NCI-H1436 treated with DMSO at 0.1 percent for 48 hours (cell line): Measurements from ENCODE around the gene KRTAP2-1.
"Not testable (repeated sequence)": the region's sequence is repeated elsewhere in the genome, so short reads cannot be mapped to it uniquely, and the experiment has no call there.

Experiments used
- DNase-seq: peaks from one replicate; lab custom pipeline; 2025; lab: John Stamatoyannopoulos, UW

The KRTAP2-1 gene, protein sequence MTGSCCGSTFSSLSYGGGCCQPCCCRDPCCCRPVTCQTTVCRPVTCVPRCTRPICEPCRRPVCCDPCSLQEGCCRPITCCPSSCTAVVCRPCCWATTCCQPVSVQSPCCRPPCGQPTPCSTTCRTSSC

DNA sequence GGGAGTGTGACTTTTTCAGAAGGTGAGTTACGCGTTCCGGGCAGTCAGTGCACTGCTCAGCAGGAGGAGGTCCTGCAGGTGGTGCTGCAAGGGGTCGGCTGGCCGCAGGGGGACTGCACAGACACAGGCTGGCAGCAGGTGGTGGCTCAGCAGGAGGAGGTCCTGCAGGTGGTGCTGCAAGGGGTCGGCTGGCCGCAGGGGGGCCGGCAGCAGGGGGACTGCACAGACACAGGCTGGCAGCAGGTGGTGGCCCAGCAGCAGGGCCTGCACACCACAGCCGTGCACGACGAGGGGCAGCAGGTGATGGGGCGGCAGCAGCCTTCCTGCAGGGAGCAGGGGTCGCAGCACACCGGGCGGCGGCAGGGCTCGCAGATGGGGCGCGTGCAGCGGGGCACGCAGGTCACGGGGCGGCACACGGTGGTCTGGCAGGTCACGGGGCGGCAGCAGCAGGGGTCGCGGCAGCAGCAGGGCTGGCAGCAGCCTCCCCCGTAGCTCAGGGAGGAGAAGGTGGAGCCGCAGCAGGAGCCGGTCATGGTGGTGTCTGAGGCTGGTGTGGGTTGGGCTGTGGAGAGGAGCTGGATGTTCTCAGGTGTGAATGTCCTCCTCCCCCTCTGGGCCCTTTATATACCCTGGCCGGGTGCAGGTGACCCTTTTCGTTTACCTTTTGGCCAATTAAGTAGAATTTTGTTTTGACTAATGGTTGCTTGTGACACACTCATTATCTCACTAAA, at the start of gene KRTAP2-1:
KRTAP2-1 (minus strand) TSS at position 582 of the 731 bp plus-strand sequence; CDS start at position 533, 49 bp downstream.
- not testable (repeated sequence) for DNase-seq

DNA sequence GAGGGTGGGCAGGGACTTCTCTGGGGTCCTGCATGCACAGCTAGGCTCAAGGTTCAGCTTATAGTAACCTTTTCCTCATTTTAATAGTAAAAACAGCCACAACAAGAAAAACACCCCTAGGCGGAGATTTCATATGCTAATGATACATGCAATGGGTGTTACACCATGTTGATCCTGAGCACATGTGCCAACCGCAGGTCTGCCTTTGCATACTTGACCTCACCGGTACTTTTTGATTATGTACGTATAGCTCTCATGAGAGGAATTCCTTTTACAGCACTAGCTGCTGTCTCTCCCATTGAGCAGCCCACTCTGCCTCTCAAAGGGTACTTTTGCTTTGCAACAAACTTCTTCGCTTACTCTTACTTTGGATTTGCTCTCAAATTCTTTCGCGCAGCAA, 48.9 kb upstream of the KRTAP2-1 start:
- DNase-seq = no peak

DNA sequence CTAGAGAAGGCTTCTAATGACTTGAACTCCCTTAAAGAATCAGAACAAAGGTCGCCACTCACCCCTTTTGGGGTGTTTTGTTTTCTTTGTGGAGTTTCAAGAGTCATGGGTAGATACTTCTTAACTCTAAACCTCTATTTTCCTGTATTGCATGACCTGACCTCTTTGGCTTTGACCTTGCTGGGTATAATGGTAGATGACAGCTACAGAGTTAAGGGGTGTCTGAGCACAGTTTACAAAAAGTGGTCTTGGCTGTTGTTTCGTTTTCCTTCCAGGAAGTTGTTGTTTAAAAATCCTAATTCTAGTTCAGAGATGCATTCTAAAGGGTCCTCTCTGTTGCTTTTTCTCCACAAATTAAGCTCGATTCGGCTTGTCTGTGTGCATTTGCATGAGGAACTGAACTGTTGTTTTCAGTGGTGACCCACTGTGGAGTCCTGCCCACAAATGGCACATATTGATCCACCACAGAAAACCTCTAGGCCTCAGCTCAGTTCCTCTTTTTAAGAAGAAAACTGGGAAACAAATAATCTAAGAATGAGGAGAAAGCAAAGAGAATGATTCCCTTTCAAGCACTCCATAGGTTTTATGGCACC, 41.7 kb upstream of the KRTAP2-1 start:
- not testable (repeated sequence) for DNase-seq

DNA sequence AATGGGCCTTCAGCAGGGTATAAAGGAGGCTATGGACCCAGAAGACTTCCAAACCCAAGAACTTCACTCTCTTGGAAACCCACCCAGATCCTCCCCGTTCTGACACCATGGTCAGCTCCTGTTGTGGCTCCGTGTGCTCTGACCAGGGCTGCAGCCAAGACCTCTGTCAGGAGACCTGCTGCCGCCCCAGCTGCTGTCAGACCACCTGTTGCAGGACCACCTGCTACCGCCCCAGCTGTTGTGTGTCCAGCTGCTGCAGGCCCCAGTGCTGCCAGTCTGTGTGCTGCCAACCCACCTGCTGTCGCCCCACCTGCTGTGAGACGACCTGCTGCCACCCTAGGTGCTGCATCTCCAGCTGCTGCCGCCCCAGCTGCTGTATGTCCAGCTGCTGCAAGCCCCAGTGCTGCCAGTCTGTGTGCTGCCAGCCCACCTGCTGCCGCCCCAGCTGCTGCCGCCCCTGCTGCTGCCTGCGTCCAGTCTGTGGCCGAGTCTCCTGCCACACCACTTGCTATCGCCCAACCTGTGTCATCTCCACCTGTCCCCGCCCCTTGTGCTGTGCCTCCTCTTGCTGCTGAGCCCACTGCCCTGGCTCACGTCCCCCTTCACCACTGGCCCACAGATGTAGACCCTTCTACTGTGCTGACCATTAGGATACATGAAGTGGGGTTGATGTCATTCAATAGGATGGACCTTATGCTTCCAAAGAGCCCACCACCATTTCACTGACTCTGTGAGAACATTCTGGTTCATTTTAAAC, 37.2 kb upstream of the KRTAP2-1 start, which contains the start of gene KRTAP4-7:
KRTAP4-7 (plus strand) TSS at position 51 of the 757 bp plus-strand sequence; CDS start at position 108, 57 bp downstream.
- DNase-seq = not testable (repeated sequence)

DNA sequence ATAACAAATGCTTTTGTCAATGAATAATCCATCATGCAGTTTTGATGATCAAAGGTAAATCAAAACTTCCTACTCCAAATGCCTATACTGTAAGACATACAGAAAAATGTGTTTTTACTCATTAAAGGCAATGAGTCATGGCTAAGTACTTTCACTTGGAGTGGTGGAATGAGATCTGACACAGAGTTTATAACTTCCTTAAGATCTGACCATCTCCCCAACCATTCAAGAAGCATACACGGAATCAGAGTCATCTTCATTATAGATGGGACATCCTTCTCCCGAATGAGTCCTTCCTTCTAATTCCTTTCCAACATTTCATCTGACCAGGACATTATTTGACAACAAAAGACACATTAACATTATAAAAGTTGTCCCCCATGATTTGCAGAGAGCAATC, 36.3 kb upstream of the KRTAP2-1 start:
- DNase-seq = not testable (repeated sequence)

DNA sequence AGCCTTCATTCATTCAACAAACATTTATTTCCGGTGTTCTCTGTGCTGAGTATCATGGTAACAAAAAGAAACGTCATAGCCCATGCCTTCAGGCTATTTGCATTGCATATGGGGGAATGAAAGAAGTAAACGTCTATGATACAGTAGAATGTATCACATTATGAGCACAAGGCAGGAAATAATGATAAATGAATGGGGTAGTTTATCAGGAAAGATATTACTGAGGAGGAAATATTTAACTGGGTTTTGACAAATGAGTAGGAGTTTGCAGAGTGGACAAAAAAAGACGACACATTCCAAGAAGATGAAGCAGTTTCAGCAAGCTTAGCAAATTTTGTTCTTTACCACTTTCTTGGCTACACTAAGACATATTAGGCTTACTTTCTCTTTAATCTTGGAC, 35.5 kb upstream of the KRTAP2-1 start:
- DNase-seq = no peak

DNA sequence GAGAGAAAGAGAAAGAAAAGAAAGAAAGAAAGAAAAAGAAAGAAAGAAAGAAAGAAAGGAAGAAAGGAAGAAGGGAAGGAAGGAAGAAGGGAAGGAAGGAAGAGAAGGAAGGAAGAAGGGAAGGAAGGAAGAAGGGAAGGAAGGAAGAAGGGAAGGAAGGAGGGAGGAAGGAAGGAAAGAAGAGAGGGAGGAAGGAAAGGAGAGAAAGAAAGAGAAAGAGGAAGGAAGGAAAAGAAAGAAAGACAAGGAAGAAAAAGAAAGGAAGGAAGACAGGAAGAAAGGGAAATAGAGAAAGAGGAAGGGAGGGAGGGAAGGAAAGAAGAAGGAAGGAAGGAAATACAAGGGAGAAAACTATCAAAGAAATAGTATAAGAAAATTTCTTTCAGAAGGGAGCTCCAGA, 29.7 kb upstream of the KRTAP2-1 start:
- DNase-seq = no peak

DNA sequence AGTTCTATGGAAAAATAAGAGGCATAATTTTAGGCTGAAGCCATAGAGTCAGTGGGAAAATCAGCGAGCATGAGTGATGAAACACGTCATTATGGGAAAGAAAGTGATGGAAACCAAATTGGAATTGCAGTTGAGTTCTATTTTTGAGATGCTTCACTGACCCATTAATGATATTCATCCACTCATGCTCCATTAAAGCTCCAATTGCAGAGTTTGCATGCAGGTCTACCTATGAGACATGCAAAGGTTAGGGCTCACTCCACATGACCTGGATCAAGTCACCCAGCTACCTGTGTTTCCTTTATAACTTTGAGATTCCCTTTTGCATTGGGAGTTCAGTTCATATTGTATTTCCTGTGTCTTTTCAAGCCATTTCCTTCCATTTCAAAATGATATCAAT, 26.6 kb upstream of the KRTAP2-1 start:
- DNase-seq = no peak

DNA sequence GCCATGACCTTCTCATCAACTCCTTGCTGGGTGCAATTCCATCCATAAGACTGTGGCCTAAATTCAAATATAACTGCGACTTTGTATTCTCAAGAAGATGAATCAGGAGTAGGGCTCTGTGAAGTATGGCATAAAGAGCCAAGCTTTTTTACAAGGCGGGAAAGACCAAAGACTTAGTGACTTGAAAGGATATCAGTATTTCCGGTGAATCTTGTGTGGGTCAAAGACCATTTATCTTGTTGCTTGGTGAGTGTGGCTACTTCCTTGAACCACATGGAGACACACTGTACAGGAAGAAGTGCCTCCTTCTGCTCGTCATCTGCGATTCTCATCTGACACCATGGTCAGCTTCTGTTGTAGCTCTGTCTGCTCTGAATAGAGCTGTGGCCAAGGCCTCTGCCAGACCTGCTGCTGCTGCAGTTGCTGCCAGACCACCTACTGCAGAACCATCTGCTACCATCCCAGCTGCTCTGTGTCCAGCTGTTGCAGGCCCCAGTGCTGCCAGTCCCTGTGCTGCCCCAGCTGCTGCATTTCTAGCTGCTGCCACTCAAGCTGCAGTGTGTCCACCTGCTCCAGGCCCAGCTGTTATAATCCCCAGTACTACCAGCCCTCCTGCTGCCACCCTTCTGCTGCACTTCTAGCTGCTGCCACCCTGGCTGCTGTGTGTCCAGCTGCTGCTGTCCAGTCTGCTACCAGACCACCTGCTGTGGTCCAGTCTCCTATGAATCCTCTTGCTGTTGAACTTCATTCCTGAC, 24.7 kb upstream of the KRTAP2-1 start:
- no peak for DNase-seq

DNA sequence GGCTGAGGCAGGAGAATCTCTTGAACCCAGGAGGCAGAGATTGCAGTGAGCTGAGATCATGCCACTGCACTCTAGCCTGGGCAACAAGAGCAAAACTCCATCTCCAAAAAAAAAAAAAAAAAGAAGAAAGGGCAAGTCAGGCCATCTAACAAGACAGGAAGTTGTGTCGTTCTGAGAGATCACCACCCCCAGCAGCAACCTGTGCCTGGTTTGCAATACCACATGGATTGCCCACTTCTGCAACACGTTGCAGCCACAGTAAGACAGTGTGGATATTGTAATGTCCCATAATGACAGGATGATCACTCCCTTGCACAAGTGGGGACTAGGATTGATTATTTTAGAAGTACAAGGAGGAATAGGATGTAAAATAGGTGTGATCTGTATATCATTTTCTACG, 21.9 kb upstream of the KRTAP2-1 start:
- no peak for DNase-seq

DNA sequence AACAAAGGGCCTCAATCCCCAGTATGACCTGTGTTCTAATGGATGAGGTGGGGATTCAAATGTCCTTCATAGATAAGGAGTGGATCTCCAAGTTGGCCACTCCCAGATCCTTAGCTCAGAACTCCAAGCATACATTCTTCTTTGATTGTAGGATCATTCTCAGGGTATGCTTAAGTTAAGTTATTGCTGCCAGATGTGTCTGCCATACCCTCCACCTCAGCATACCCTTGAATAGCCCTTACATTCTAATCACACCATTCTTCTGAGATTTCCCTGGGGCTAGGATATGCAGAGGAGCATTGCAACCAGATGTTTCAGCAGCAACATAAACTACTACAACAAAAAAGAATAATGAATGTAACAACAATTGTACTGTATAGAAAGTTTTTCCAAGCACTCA, 20.2 kb upstream of the KRTAP2-1 start:
- no peak for DNase-seq

DNA sequence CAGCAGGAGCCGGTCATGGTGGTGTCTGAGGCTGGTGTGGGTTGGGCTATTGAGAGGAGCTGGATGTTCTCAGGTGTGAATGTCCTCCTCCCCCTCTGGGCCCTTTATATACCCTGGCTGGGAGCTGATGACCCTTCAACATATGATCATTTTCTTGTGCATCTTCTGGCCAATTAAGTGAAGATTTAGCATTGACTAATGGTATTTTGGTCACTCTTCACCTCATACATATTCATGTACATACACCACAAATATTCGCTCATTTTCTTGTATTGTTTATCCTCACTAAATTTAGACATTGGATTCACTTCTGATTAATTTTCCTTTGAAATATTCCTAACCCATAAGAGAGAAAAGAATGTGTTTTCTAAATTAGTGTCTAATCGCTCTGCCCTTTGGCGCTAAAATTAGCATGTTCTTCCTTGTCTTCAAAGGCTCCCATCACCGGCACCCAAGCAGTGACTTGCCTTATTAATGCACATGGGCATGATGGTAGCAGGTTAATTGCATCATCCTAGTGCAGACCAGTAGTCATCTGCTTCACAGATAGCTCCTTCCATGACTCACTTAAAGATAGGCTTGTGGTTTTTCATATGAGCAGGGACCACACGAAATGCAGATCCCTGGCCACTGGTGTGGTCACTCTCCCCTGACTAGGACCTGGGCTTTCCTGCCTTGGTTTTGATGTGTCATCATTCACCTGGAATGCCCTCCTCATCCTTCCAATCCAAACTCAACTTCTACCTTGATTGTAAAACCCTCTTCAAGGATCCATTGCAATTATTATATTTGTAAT, 18.9 kb upstream of the KRTAP2-1 start, which contains the start of gene KRTAP2-4:
KRTAP2-4 (minus strand) TSS at position 51 of the 796 bp plus-strand sequence; CDS start at position 17, 34 bp downstream.
- DNase-seq = no peak

DNA sequence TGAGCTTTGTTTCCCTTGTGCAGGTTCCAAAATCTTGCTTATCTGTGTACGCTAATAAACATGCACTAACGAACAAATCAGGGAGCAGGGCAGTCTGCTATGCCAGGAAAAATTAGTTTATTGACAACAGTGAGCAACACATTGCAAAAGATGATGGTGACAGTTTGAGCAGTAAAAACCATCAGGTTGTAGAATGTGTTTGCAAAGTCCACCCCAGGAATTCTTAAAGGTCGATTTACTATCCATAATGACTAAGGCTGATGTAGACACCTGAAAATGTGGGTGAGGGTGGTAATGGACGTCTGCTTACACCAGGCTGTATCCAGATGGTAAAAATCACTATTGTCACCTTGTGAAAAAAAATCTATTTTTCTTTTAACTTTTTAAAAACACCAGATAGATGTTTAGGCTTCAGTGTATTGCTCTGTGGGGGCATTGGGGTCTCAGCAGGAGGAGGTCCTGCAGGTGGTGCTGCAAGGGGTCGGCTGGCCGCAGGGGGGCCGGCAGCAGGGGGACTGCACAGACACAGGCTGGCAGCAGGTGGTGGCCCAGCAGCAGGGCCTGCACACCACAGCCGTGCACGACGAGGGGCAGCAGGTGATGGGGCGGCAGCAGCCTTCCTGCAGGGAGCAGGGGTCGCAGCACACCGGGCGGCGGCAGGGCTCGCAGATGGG, 18.0 kb upstream of the KRTAP2-1 start:
- not testable (repeated sequence) for DNase-seq

DNA sequence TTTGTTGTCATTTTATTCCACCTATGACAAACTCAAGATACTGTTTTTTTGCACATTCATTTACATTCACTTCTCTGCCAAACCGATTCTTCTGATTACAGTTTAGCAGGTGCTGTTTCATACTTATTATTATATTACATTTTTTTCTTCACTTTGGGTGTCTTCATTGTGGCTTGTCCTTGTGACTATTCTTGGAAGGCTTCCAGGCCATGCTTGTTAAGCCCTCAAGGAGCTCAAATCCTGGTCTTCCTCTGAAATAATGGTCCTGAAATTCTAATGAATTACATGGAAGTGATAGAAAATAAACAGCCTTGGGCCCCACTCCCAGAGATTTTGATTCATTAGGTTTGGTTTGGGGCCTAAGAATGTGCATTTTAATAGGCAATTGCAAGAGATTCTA, 17.2 kb upstream of the KRTAP2-1 start:
- DNase-seq = no peak

DNA sequence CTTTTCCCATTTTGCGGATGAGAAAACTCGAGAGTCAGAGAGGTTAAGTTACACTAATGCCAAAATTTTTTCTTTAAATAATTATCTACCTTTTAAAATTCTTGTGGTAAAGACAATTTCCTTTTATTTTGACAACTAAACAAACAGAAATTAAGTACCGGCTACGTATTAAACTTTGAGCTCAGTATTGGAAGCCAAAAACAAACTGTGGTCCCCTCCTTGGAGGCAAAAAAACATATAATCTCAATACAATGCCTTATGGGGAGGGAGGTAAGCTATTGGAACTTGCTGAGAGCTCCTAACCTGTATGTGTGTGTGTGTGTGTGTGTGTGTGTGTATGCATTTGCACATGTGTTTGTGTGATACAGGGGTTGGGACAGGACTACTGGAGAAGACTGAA, 16.3 kb upstream of the KRTAP2-1 start:
- no peak for DNase-seq

DNA sequence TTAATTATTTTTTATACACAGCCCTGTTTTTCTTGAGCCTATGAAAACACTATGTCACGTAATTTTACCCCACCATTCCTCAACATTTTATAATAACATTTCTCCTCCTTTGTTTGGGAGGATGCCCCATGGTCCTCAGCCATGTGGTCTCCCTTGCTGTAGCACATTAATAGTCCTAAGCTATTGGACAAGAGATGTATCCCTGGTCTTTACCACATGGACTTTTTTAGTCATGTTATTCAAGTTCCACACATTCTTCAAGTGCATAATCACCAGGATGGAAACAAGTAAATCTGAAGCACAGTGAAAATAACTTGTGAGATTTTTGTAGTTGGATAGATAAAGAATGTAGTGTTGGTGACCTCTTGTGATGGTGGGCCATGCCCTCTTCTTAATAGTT, 14.8 kb upstream of the KRTAP2-1 start:
- DNase-seq = no peak

DNA sequence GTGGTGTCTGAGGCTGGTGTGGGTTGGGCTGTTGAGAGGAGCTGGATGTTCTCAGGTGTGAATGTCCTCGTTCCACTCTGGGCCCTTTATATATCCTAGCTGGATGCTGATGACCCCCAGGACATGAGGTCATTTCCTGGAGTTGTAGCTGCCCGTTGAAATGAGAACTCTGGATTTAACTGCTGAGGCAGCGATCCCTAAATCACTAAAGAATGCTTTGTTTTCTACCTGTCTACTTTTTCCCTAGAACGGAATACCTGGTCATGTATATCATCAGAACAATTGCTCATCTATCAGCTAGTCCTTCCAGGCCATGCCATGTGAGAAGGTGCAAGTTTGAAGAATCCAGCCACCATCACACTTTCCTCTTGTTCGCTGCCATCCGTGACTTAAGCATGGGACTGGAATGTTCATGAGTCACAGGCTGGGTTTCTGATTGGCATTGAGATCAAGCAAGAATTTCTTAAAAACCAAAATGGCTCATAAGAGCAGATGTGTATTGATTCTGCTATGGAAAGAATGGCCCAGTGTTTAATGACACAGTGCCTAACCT, 13.0 kb upstream of the KRTAP2-1 start, which contains the start of gene KRTAP2-3:
KRTAP2-3 (minus strand) TSS at position 63 of the 553 bp plus-strand sequence. CDS start 64 bp downstream, outside the sequence.
- no peak for DNase-seq

DNA sequence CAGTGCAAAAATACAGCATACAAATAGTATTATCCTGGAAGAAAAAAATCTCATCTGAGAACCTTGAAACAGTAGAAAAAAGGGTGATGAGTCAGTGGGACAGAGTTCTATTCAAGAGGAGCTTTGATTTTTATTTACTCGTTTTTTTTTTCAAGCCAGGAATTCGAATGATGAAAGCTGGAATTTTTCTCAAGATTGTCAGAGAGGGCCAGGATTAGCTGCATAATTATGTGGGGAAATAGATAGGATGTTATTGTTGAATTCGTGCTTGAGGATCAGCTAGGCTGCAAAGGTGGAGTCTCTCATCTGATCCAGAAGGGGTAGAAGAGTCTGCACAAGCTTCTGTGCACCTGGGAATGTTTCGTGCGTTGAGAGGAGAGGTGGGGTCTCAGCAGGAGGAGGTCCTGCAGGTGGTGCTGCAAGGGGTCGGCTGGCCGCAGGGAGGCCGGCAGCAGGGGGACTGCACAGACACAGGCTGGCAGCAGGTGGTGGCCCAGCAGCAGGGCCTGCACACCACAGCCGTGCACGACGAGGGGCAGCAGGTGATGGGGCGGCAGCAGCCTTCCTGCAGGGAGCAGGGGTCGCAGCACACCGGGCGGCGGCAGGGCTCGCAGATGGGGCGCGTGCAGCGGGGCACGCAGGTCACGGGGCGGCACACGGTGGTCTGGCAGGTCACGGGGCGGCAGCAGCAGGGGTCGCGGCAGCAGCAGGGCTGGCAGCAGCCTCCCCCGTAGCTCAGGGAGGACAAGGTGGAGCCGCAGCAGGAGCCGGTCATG, 12.3 kb upstream of the KRTAP2-1 start:
- DNase-seq = not testable (repeated sequence)

DNA sequence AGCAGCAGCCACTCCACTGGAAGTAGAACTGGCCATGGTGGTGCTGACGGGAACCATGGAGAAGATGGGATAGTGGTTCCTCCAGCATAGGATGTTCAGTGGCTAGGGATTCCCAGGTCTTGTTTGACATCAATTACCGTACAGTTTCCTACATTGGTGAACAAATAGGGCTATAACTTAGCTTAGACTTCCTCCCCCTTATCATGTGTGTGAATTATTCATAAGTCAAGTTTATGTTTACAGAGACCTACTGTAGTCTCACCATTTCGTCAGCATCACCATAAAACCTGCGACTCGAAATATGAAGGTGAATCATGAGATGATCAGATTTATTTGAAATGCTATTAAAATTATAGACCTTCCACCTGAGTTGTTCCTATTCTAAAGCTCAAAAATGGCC, 11.6 kb upstream of the KRTAP2-1 start:
- no peak for DNase-seq
